Calu3 (cell line): ENCODE data around the gene SLC29A3. TPM values are rescaled to one million over a fixed set of nuclear protein-coding genes. Genes with fewer than 3 reads are reported as not detected.

ENCODE experiments used
- BruUV-seq: library from RNA; stranded (reverse); fragments of 400-500 nt; replicated peaks from 2 replicates; lab custom pipeline; 2021; lab: Mats Ljungman, UMichigan
- CTCF ChIA-PET: fragments of 300-600 bp; sonication (Branson Sonifier 250); formaldehyde crosslinking; loops from one replicate; lab custom pipeline; 2022; ENCODE audit warnings: antibody characterized with exemption; lab: Charles Lee
- DNase-seq: peaks from one replicate; pipeline ENCODE4 v3.0.0; 2022
- H3K27ac Mint-ChIP-seq: one replicate; pipeline ENCODE4 v1.8.0; 2022; ENCODE audit warnings: mixed read lengths; ENCODE audit not compliant: unreplicated experiment
- H3K27me3 Mint-ChIP-seq: one replicate; pipeline ENCODE4 v1.8.0; 2022; ENCODE audit warnings: mixed read lengths; ENCODE audit not compliant: unreplicated experiment
- H3K36me3 Mint-ChIP-seq: one replicate; pipeline ENCODE4 v1.8.0; 2022; ENCODE audit warnings: mild to moderate bottlenecking, moderate library complexity, mixed read lengths; ENCODE audit not compliant: insufficient read depth, unreplicated experiment
- H3K4me1 Mint-ChIP-seq: one replicate; pipeline ENCODE4 v1.8.0; 2022; ENCODE audit warnings: mild to moderate bottlenecking, low read depth, mixed read lengths; ENCODE audit not compliant: unreplicated experiment
- H3K4me3 Mint-ChIP-seq: one replicate; pipeline ENCODE4 v1.8.0; 2022; ENCODE audit warnings: mild to moderate bottlenecking, low read depth, moderate library complexity, mixed read lengths; ENCODE audit not compliant: unreplicated experiment
- H3K9me3 Mint-ChIP-seq: one replicate; pipeline ENCODE4 v1.8.0; 2022; ENCODE audit warnings: low read depth, mixed read lengths; ENCODE audit not compliant: unreplicated experiment
- CTCF ChIP-seq: fragments of 200-600 bp; IDR thresholded peaks from one replicate; pipeline ENCODE4 v1.8.0; 2022; ENCODE audit warnings: antibody characterized with exemption; ENCODE audit not compliant: unreplicated experiment
- intact Hi-C: fragments of 100-400 bp; cut with micrococcal nuclease; formaldehyde crosslinking; loops from one replicate; pipeline ENCODE4 v1.10.0; 2022; ENCODE audit not compliant: unreplicated experiment
- total RNA-seq: library from RNA; stranded (reverse); gene quantifications from 2 replicates; pipeline ENCODE4 v1.2.3, GENCODE V29; 2022

SLC29A3 gene
- total RNA-seq, 1 experiment from 2014 or later, result 5.9 TPM

- Mint-ChIP-seq H3K36me3 (no peaks in the 10 kb centered on the region), H3K27me3 (peaks cover 87% of the 10 kb centered on the region), H3K9me3 (no peaks in the 10 kb centered on the region), H3K4me1 (peaks cover 4% of the 10 kb centered on the region), H3K4me3 (no peak overlapping the region), H3K27ac (no peak overlapping the region)
- BruUV-seq, result no TSS peak
- DNase-seq, result no peak
- intact Hi-C loops, result no loop called here
- no peak for TF ChIP-seq CTCF
- CTCF ChIA-PET, result interaction anchor here (0.6 kb wide), 1 partner anchor 234 kb away, joined by 3 read pairs; no protein-coding TSS in a partner anchor
These were observed 19.8 kb upstream of the SLC29A3 start for GRCh38 chr10:71299071-71299785.

- CTCF ChIA-PET, result interaction anchor here (0.6 kb wide), 1 partner anchor 379 kb away, joined by 3 read pairs; no protein-coding TSS in a partner anchor
- no TSS peak for BruUV-seq
- H3K27ac Mint-ChIP-seq, result no peak overlapping the region
- H3K9me3 Mint-ChIP-seq, result no peaks in the 10 kb centered on the region
- TF ChIP-seq CTCF, result no peak
- no peak for DNase-seq
- H3K27me3 Mint-ChIP-seq, result peaks cover 71% of the 10 kb centered on the region
- H3K4me1 Mint-ChIP-seq, result no peaks in the 10 kb centered on the region
- H3K36me3 Mint-ChIP-seq, result no peaks in the 10 kb centered on the region
- no peak overlapping the region for H3K4me3 Mint-ChIP-seq
- intact Hi-C loops, result no loop called here
These were observed 18.3 kb upstream of the SLC29A3 start for GRCh38 chr10:71300555-71301370.

GRCh38 chr10:71301371-71301916 is 17.6 kb upstream of the SLC29A3 start:
- DNase-seq, result no peak
- no peaks in the 10 kb centered on the region for H3K4me1 Mint-ChIP-seq
- H3K36me3 Mint-ChIP-seq, result no peaks in the 10 kb centered on the region
- no peak for TF ChIP-seq CTCF
- no peak overlapping the region for H3K27ac Mint-ChIP-seq
- CTCF ChIA-PET, result interaction anchor here (1.2 kb wide), 1 partner anchor 269 kb away, joined by 4 read pairs; no protein-coding TSS in a partner anchor
- BruUV-seq, result no TSS peak
- peaks cover 65% of the 10 kb centered on the region for H3K27me3 Mint-ChIP-seq
- H3K9me3 Mint-ChIP-seq, result no peaks in the 10 kb centered on the region
- H3K4me3 Mint-ChIP-seq, result no peak overlapping the region
- intact Hi-C loops, result no loop called here

GRCh38 chr10:71302451-71302850 is 16.6 kb upstream of the SLC29A3 start:
- DNase-seq, result no peak
- Mint-ChIP-seq H3K4me1 (no peaks in the 10 kb centered on the region), H3K36me3 (no peaks in the 10 kb centered on the region), H3K27me3 (peaks cover 62% of the 10 kb centered on the region), H3K27ac (no peak overlapping the region), H3K4me3 (no peak overlapping the region), H3K9me3 (no peaks in the 10 kb centered on the region)
- CTCF ChIA-PET, result interaction anchor here (0.7 to 1.2 kb wide), 2 partner anchors 17 to 268 kb away, joined by 3 to 4 read pairs; partner anchors contain the start of gene SLC29A3
- BruUV-seq, result no TSS peak
- intact Hi-C loops, result no loop called here
- no peak for TF ChIP-seq CTCF
